HCT116 (cell line): ENCODE results near the gene ARID3A. TPM values are rescaled to one million over a fixed set of nuclear protein-coding genes. Genes with fewer than 3 reads are reported as not detected.

Source experiments
- ATAC-seq: fragments of 200-7000 bp; cut with Tn5 transposase; 2 replicates; pipeline ENCODE4 v1.9.1; 2020; ENCODE audit warnings: mild to moderate bottlenecking, moderate library complexity
- BruUV-seq: library from RNA; stranded (reverse); fragments of 400-500 nt; replicated peaks from 2 replicates; lab custom pipeline; 2021; lab: Mats Ljungman, UMichigan
- CTCF ChIA-PET: fragments of 300-600 bp; sonication (Branson Sonifier 250); formaldehyde crosslinking; loops from one replicate; lab custom pipeline; 2021; ENCODE audit warnings: antibody characterized with exemption; lab: Charles Lee
- POLR2A ChIA-PET: fragments of 300-600, 350-600 bp; sonication (Branson Sonifier 250); formaldehyde crosslinking; loops from one replicate; lab custom pipeline; 2021; ENCODE audit warnings: antibody characterized with exemption; lab: Charles Lee
- RAD21 ChIA-PET, 2 experiments: fragments of 300-600 bp; sonication (Branson Sonifier 250); formaldehyde crosslinking; loops; one replicate each; lab custom pipeline; 2023; ENCODE audit warnings: low total read pairs in 2 of 2; ENCODE audit not compliant: uncharacterized antibody in 2 of 2, unreplicated experiment in 2 of 2, low non-redundant PET in 1 of 2; lab: Charles Lee
- DNase-seq: peaks from one replicate; pipeline ENCODE4 v3.0.0-alpha.2; 2010; ENCODE audit warnings: low read depth, low spot score
- H2AFZ ChIP-seq: fragments of 200-600 bp; shearing (Covaris generic), sonication (generic); 2 replicates; pipeline ENCODE4 v1.6.1; 2017; ENCODE audit warnings: low read depth, mixed run types, mixed read lengths, antibody characterized with exemption, low read length; ENCODE audit not compliant: poor library complexity, severe bottlenecking
- H3K27ac ChIP-seq: 2 replicates; pipeline ENCODE4 v1.5.1; 2012; ENCODE audit warnings: low read depth, low read length
- H3K27me3 ChIP-seq: fragments of 200-600 bp; sonication (generic); 2 replicates; pipeline ENCODE4 v1.6.1; 2016; ENCODE audit warnings: mixed run types, low read length, mixed read lengths; ENCODE audit not compliant: insufficient read depth
- H3K36me3 ChIP-seq, 2 experiments: fragments of 200-500 bp in 1 of 2; fragments of 200-600 bp in 1 of 2; sonication (Bioruptor generic) in 1 of 2; sonication (generic) in 1 of 2; 2 replicates each; pipeline versions ENCODE4 v1.5.1 to v1.6.1; 2014 to 2016; ENCODE audit warnings: low read length in 2 of 2, inconsistent platforms in 1 of 2, mixed read lengths in 1 of 2, mixed run types in 1 of 2; ENCODE audit not compliant: insufficient read depth in 2 of 2, control insufficient read depth in 1 of 2
- H3K4me1 ChIP-seq, 2 experiments: fragments of 200-600 bp in 1 of 2; sonication (generic) in 1 of 2; 2 replicates each; pipeline versions ENCODE4 v1.5.1 to v1.6.1; 2012 to 2017; ENCODE audit warnings: low read length in 2 of 2, inconsistent platforms in 1 of 2, mild to moderate bottlenecking in 1 of 2, mixed read lengths in 1 of 2, mixed run types in 1 of 2, moderate library complexity in 1 of 2; ENCODE audit not compliant: insufficient read depth in 2 of 2, control insufficient read depth in 1 of 2
- H3K4me2 ChIP-seq: fragments of 200-600 bp; sonication (generic); 2 replicates; pipeline ENCODE4 v1.6.1; 2017; ENCODE audit warnings: mixed run types, low read length, mixed read lengths
- H3K4me3 ChIP-seq, 2 experiments: fragments of 200-600 bp in 1 of 2; sonication (generic) in 1 of 2; replicated peaks in 1 of 2; 2 replicates each; pipeline ENCODE4 v1.5.1; 2011 to 2016; ENCODE audit warnings: low read length in 2 of 2, control low read depth in 1 of 2, low read depth in 1 of 2, mild to moderate bottlenecking in 1 of 2, mixed read lengths in 1 of 2, mixed run types in 1 of 2
- H3K79me2 ChIP-seq: fragments of 200-600 bp; sonication (generic); 2 replicates; pipeline ENCODE4 v1.6.1; 2017; ENCODE audit warnings: mild to moderate bottlenecking, mixed run types, low read length, moderate library complexity, mixed read lengths; ENCODE audit not compliant: insufficient read depth
- H3K9ac ChIP-seq: fragments of 200-600 bp; sonication (generic); 2 replicates; pipeline ENCODE4 v1.6.1; 2016; ENCODE audit warnings: low read length, mixed read lengths
- H3K9me2 ChIP-seq: fragments of 200-600 bp; sonication (generic), shearing (Covaris generic); 2 replicates; pipeline ENCODE4 v1.6.1; 2017; ENCODE audit warnings: mixed run types, mild to moderate bottlenecking, moderate library complexity; ENCODE audit not compliant: insufficient read depth
- H3K9me3 ChIP-seq, 2 experiments: fragments of 200-500 bp in 1 of 2; fragments of 200-600 bp in 1 of 2; sonication (Bioruptor generic) in 1 of 2; sonication (generic) in 1 of 2; 2 replicates each; pipeline ENCODE4 v1.6.1; 2014 to 2017; ENCODE audit warnings: low read length in 2 of 2, mixed read lengths in 2 of 2, inconsistent platforms in 1 of 2, low read depth in 1 of 2, mild to moderate bottlenecking in 1 of 2, mixed run types in 1 of 2, moderate library complexity in 1 of 2; ENCODE audit not compliant: control insufficient read depth in 1 of 2, insufficient read depth in 1 of 2
- H4K20me1 ChIP-seq: fragments of 200-600 bp; sonication (generic), shearing (Covaris generic); 2 replicates; pipeline ENCODE4 v1.6.1; 2017; ENCODE audit warnings: mixed run types, mild to moderate bottlenecking, moderate library complexity; ENCODE audit not compliant: insufficient read depth
- CEBPB ChIP-seq: IDR thresholded peaks from 2 replicates; pipeline ENCODE4 v1.6.1; 2012; ENCODE audit warnings: low read depth
- FOSL1 ChIP-seq: IDR thresholded peaks from 2 replicates; pipeline ENCODE4 v1.6.1; 2012; ENCODE audit warnings: low read depth
- POLR2A ChIP-seq: IDR thresholded peaks from 2 replicates; pipeline ENCODE4 v1.7.0; 2011; ENCODE audit warnings: borderline replicate concordance; ENCODE audit not compliant: insufficient read depth, insufficient read length; ENCODE audit errors: extremely low read depth
- RAD21 ChIP-seq: IDR thresholded peaks from 2 replicates; pipeline ENCODE4 v1.6.1; 2012; ENCODE audit warnings: low read depth, mild to moderate bottlenecking
- SIN3A ChIP-seq: IDR thresholded peaks from 2 replicates; pipeline ENCODE4 v1.6.1; 2012; ENCODE audit warnings: low read depth
- SRF ChIP-seq: IDR thresholded peaks from 2 replicates; pipeline ENCODE4 v1.6.1; 2012; ENCODE audit warnings: low read depth
- YY1 ChIP-seq: IDR thresholded peaks from 2 replicates; pipeline ENCODE4 v1.6.1; 2011; ENCODE audit warnings: low read length, low read depth, moderate library complexity, mild to moderate bottlenecking; ENCODE audit not compliant: insufficient replicate concordance; ENCODE audit errors: extremely low read depth
- intact Hi-C: fragments of 100-400 bp; cut with micrococcal nuclease; formaldehyde crosslinking; loops from 2 replicates; pipeline ENCODE4 v1.10.0; 2022
- total RNA-seq: library from RNA; stranded (reverse); gene quantifications from one replicate; pipeline ENCODE4 v1.2.1, GENCODE V29; 2021; ENCODE audit not compliant: unreplicated experiment
- TF ChIP-seq, protein P1 (sequence below): IDR thresholded peaks from 2 replicates; pipeline ENCODE4 v1.6.1; 2012; ENCODE audit warnings: low read depth
- TF ChIP-seq, protein P2 (sequence below): IDR thresholded peaks from 2 replicates; pipeline ENCODE4 v1.6.1; 2011; ENCODE audit warnings: mild to moderate bottlenecking, low read length, moderate library complexity; ENCODE audit not compliant: insufficient replicate concordance; ENCODE audit errors: extremely low read depth
- TF ChIP-seq, protein P3 (sequence below): IDR thresholded peaks from 2 replicates; pipeline ENCODE4 v1.6.1; 2012

The ARID3A gene
- total RNA-seq, 1 experiment from 2014 or later, result 21.8 TPM

DNA sequence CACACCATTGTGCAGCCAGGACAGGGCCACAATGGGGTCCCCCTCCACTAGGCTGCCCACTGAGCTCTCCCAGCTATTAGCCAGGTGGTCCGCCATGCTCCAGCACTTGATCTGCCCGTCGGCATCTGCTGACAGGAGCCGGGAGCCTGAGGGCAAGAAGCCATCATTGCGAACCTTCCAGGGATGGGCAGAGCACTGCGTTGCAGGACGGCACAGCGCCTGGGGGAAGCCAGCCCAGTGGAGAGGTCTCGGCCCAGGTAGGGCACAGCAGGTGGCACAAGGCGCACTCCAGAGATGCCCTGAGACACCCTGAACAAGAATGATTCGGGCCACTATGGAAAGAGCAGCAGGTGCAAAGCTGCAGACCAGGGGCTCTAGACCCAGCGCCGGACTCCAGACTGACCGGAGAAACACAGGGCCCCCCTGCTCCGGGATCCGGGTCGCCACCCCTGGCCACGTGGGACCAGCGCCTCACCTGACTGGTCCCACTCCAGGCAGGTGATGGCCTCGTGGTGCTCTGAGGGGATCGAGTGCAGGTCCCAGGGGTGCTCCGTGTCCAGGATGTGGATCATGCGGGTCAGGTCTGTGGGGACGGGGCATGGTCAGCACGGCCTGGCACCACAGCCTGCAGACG lies 36.1 kb upstream of the ARID3A start:
- Histone ChIP-seq H3K9ac (no peak overlapping the region), H3K36me3 (peaks cover 9 to 19% of the 10 kb centered on the region in 2 experiments; a peak in 3 of 4 replicates)
- CTCF ChIA-PET, result no interaction called here

More for the DNA sequence above, 36.1 kb upstream of the ARID3A start:
- no peaks in the 10 kb centered on the region for H3K9me3 ChIP-seq
- H3K4me1 ChIP-seq, result peaks cover 3 to 16% of the 10 kb centered on the region in 2 experiments; a peak in 3 of 4 replicates
- TF ChIP-seq FOSL1 (no peak), CEBPB (no peak), YY1 (no peak), SRF (no peak), POLR2A (no peak), SIN3A (no peak), RAD21 (no peak)
- TF ChIP-seq, protein P1, sequence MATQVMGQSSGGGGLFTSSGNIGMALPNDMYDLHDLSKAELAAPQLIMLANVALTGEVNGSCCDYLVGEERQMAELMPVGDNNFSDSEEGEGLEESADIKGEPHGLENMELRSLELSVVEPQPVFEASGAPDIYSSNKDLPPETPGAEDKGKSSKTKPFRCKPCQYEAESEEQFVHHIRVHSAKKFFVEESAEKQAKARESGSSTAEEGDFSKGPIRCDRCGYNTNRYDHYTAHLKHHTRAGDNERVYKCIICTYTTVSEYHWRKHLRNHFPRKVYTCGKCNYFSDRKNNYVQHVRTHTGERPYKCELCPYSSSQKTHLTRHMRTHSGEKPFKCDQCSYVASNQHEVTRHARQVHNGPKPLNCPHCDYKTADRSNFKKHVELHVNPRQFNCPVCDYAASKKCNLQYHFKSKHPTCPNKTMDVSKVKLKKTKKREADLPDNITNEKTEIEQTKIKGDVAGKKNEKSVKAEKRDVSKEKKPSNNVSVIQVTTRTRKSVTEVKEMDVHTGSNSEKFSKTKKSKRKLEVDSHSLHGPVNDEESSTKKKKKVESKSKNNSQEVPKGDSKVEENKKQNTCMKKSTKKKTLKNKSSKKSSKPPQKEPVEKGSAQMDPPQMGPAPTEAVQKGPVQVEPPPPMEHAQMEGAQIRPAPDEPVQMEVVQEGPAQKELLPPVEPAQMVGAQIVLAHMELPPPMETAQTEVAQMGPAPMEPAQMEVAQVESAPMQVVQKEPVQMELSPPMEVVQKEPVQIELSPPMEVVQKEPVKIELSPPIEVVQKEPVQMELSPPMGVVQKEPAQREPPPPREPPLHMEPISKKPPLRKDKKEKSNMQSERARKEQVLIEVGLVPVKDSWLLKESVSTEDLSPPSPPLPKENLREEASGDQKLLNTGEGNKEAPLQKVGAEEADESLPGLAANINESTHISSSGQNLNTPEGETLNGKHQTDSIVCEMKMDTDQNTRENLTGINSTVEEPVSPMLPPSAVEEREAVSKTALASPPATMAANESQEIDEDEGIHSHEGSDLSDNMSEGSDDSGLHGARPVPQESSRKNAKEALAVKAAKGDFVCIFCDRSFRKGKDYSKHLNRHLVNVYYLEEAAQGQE, result no peak
- TF ChIP-seq, protein P2, sequence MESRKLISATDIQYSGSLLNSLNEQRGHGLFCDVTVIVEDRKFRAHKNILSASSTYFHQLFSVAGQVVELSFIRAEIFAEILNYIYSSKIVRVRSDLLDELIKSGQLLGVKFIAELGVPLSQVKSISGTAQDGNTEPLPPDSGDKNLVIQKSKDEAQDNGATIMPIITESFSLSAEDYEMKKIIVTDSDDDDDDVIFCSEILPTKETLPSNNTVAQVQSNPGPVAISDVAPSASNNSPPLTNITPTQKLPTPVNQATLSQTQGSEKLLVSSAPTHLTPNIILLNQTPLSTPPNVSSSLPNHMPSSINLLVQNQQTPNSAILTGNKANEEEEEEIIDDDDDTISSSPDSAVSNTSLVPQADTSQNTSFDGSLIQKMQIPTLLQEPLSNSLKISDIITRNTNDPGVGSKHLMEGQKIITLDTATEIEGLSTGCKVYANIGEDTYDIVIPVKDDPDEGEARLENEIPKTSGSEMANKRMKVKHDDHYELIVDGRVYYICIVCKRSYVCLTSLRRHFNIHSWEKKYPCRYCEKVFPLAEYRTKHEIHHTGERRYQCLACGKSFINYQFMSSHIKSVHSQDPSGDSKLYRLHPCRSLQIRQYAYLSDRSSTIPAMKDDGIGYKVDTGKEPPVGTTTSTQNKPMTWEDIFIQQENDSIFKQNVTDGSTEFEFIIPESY, result no peak
- TF ChIP-seq, protein P3, sequence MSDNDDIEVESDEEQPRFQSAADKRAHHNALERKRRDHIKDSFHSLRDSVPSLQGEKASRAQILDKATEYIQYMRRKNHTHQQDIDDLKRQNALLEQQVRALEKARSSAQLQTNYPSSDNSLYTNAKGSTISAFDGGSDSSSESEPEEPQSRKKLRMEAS, result no peak
- peaks cover 12% of the 10 kb centered on the region; the same call in 1 of the 2 replicates for H3K79me2 ChIP-seq
- DNase-seq (no peak), ATAC-seq (no peak)
- no peak overlapping the region for H3K4me3 ChIP-seq
- BruUV-seq, result no TSS peak
- no peak overlapping the region; the same call in 1 of the 2 replicates for H3K27ac ChIP-seq
- POLR2A ChIA-PET, result no interaction called here
- no peaks in the 10 kb centered on the region for H4K20me1 ChIP-seq
- no peaks in the 10 kb centered on the region for H3K9me2 ChIP-seq
- RAD21 ChIA-PET, result no interaction called here
- intact Hi-C loops, result no loop called here
- H2AFZ ChIP-seq, result no peak overlapping the region
- H3K4me2 ChIP-seq, result no peak overlapping the region
- no peaks in the 10 kb centered on the region for H3K27me3 ChIP-seq
